OCI-LY7 (cell line): ENCODE data around the gene METTL4. TPM values are rescaled to one million over a fixed set of nuclear protein-coding genes. Genes with fewer than 3 reads are reported as not detected.
A peak's percentile ranks its signal among the peaks of the same experiment; 100 is the strongest.

Experiments used
- Bru-seq: library from RNA; stranded (reverse); fragments of 400-500 nt; gene quantifications from one replicate; lab custom pipeline; 2021; lab: Mats Ljungman, UMichigan
- BruChase-seq, 2 experiments: library from RNA; stranded (reverse); fragments of 400-500 nt; gene quantifications; one replicate each; lab custom pipeline; 2021; lab: Mats Ljungman, UMichigan
- BruUV-seq: library from RNA; stranded (reverse); fragments of 400-500 nt; replicated peaks from 2 replicates; lab custom pipeline; 2021; lab: Mats Ljungman, UMichigan
- CTCF ChIA-PET: fragments of 300-600 bp; sonication (Branson Sonifier 250); formaldehyde crosslinking; loops from one replicate; lab custom pipeline; 2022; ENCODE audit warnings: antibody characterized with exemption; ENCODE audit not compliant: unreplicated experiment; lab: Charles Lee
- POLR2A ChIA-PET: fragments of 300-600 bp; sonication (Branson Sonifier 250); formaldehyde crosslinking; loops from one replicate; lab custom pipeline; 2022; ENCODE audit warnings: antibody characterized with exemption; lab: Charles Lee
- DNase-seq: peaks from one replicate; pipeline ENCODE4 v3.0.0-alpha.2; 2015; ENCODE audit warnings: low spot score
- H2AFZ ChIP-seq: fragments of 200-600 bp; sonication (generic), shearing (Covaris generic); 2 replicates; pipeline ENCODE4 v1.6.1; 2014; ENCODE audit warnings: mild to moderate bottlenecking, antibody characterized with exemption, low read length, moderate library complexity
- H3K27ac ChIP-seq: fragments of 200-600 bp; sonication (generic); 2 replicates; pipeline ENCODE4 v1.5.1; 2014; ENCODE audit warnings: mixed run types, low read depth, mild to moderate bottlenecking, moderate library complexity, low read length, inconsistent platforms; ENCODE audit not compliant: poor library complexity, severe bottlenecking
- H3K36me3 ChIP-seq: fragments of 200-600 bp; sonication (generic); 2 replicates; pipeline ENCODE4 v1.6.1; 2014; ENCODE audit warnings: mild to moderate bottlenecking, antibody characterized with exemption, low read length, moderate library complexity, mixed read lengths; ENCODE audit not compliant: insufficient read depth
- H3K4me1 ChIP-seq: fragments of 200-600 bp; sonication (generic); 2 replicates; pipeline ENCODE4 v1.5.1; 2014; ENCODE audit warnings: mild to moderate bottlenecking, low read length; ENCODE audit not compliant: insufficient read depth, poor library complexity, severe bottlenecking
- H3K4me2 ChIP-seq: fragments of 200-600 bp; sonication (generic); 2 replicates; pipeline ENCODE4 v1.6.1; 2014; ENCODE audit warnings: mild to moderate bottlenecking, low read length
- H3K4me3 ChIP-seq: fragments of 200-600 bp; sonication (generic); 2 replicates; pipeline ENCODE4 v1.5.1; 2014; ENCODE audit warnings: mild to moderate bottlenecking, low read depth, low read length; ENCODE audit not compliant: poor library complexity, severe bottlenecking
- H3K79me2 ChIP-seq: fragments of 200-600 bp; sonication (generic); 2 replicates; pipeline ENCODE4 v1.6.1; 2016; ENCODE audit warnings: low read depth, mild to moderate bottlenecking, low read length, moderate library complexity, mixed read lengths; ENCODE audit not compliant: insufficient read depth
- H3K9me2 ChIP-seq: fragments of 200-600 bp; sonication (generic); 2 replicates; pipeline ENCODE4 v1.6.1; 2016; ENCODE audit warnings: mild to moderate bottlenecking, low read length, mixed read lengths; ENCODE audit not compliant: insufficient read depth
- H3K9me3 ChIP-seq: fragments of 200-600 bp; sonication (generic); 2 replicates; pipeline ENCODE4 v1.6.1; 2014; ENCODE audit warnings: mild to moderate bottlenecking, mixed run types, low read length, mixed read lengths
- H4K20me1 ChIP-seq: fragments of 200-600 bp; sonication (generic); 2 replicates; pipeline ENCODE4 v1.6.1; 2014; ENCODE audit warnings: mild to moderate bottlenecking, antibody characterized with exemption, low read length, moderate library complexity, mixed read lengths; ENCODE audit not compliant: insufficient read depth
- CTCF ChIP-seq: fragments of 200-600 bp; sonication (generic); conservative IDR thresholded peaks from 2 replicates; pipeline ENCODE4 v1.5.1; 2014; ENCODE audit warnings: mild to moderate bottlenecking, antibody characterized with exemption, low read length, moderate library complexity, mixed read lengths
- EZH2phosphoT487 ChIP-seq: fragments of 200-600 bp; sonication (generic); IDR thresholded peaks from 2 replicates; pipeline ENCODE4 v1.6.1; 2018; ENCODE audit warnings: low read depth, borderline replicate concordance, mild to moderate bottlenecking, mixed run types, antibody characterized with exemption, low read length, moderate library complexity, mixed read lengths
- intact Hi-C: fragments of 100-400 bp; cut with micrococcal nuclease; formaldehyde crosslinking; loops from one replicate; pipeline ENCODE4 v1.10.0; 2022; ENCODE audit not compliant: unreplicated experiment
- long read RNA-seq: library from polyadenylated mRNA; stranded (forward); transcript quantifications from one replicate; pipeline ENCODE4 v2.0.0, GENCODE V29; 2022
- total RNA-seq, 2 experiments: library from RNA; depleted of rRNA in 1 of 2; stranded (reverse); fragments of >200 nt in 1 of 2; shearing (Covaris generic) in 1 of 2; gene quantifications; 2 replicates each; pipeline ENCODE4 v1.2.3, GENCODE V29; 2014 to 2022

METTL4 gene
- total RNA-seq (2014; rRNA removed; shearing (Covaris generic)), result 11.8 and 12.4 TPM in 2 replicates
- total RNA-seq (2022), result 23.3 and 23.7 TPM in 2 replicates
- percentile 79 among the genes with signal in this experiment for Bru-seq, nascent RNA
- BruChase-seq, experiment 1, labeled RNA remaining after a 6-hour chase, result percentile 84 among the genes with signal in this experiment
- percentile 91 among the genes with signal in this experiment for BruChase-seq, experiment 2, labeled RNA remaining after a 2-hour chase
- long read RNA-seq, transcript METTL4-203 (9 exons, 2,742 nt), result major isoform, 22 of 38 reads
- long read RNA-seq, partial matches to known transcripts, result 6 of 38 reads
- long read RNA-seq, other reads (novel, unspliced or antisense), result 10 of 38 reads

GRCh38 chr18:2571200-2572170, at the start of gene METTL4, which contains the start of gene NDC80:
METTL4 (minus strand) TSS chr18:2571505; CDS start chr18:2567216, 4,289 bp downstream.
NDC80 (plus strand) TSS chr18:2571557; CDS start chr18:2572986, 1,429 bp downstream.
- peaks cover 73% of the 10 kb centered on the region for H3K79me2 ChIP-seq
- peak within 1 kb of the TSS; percentile 84 for H3K4me3 ChIP-seq
- intact Hi-C loops, result loop anchor here (1.0 to 5.0 kb wide), 3 partner anchors 65 to 676 kb away; partner anchors contain the start of genes MYL12A and SMCHD1
- peak within 1 kb of the TSS; percentile 78 for H3K27ac ChIP-seq
- H2AFZ ChIP-seq, result peak within 1 kb of the TSS; percentile 66
- peak within 1 kb of the TSS; percentile 95 for H3K4me2 ChIP-seq
- H3K36me3 ChIP-seq, result peaks cover 59% of the 10 kb centered on the region
- peaks cover 19% of the 10 kb centered on the region for H3K4me1 ChIP-seq
- H3K9me2 ChIP-seq, result no peaks in the 10 kb centered on the region
- H4K20me1 ChIP-seq, result peaks cover 4% of the 10 kb centered on the region; the same call in 1 of the 2 replicates
- POLR2A ChIA-PET, result interaction anchor here (1.2 to 2.0 kb wide), 6 partner anchors 9 to 65 kb away, joined by 3 to 8 read pairs (median 6); no protein-coding TSS in a partner anchor
- peak; percentile 94 for DNase-seq
- TF ChIP-seq EZH2phosphoT487, result no peak
- no peak for TF ChIP-seq CTCF
- no peaks in the 10 kb centered on the region for H3K9me3 ChIP-seq
- BruUV-seq, result no TSS peak
- CTCF ChIA-PET, result interaction anchor here (1.1 kb wide), 1 partner anchor 1076 kb away, joined by 3 read pairs; no protein-coding TSS in a partner anchor

- no peak for DNase-seq
- intact Hi-C loops, result no loop called here
- no peak overlapping the region for H3K4me3 ChIP-seq
- ChIA-PET POLR2A (no interaction called here), CTCF (no interaction called here)
- H3K4me2 ChIP-seq, result no peak overlapping the region
- no peaks in the 10 kb centered on the region for H4K20me1 ChIP-seq
- no peaks in the 10 kb centered on the region for H3K79me2 ChIP-seq
- H3K27ac ChIP-seq, result no peak overlapping the region
- no peaks in the 10 kb centered on the region for H3K4me1 ChIP-seq
- BruUV-seq, result no TSS peak
- no peaks in the 10 kb centered on the region for H3K9me3 ChIP-seq
- TF ChIP-seq EZH2phosphoT487 (no peak), CTCF (no peak)
- no peaks in the 10 kb centered on the region for H3K9me2 ChIP-seq
- peaks cover 48% of the 10 kb centered on the region for H3K36me3 ChIP-seq
- no peak overlapping the region for H2AFZ ChIP-seq
Measured at GRCh38 chr18:2618009-2618408, 46.7 kb upstream of the METTL4 start.
